ENCODE data around the gene ART3.

DNA sequence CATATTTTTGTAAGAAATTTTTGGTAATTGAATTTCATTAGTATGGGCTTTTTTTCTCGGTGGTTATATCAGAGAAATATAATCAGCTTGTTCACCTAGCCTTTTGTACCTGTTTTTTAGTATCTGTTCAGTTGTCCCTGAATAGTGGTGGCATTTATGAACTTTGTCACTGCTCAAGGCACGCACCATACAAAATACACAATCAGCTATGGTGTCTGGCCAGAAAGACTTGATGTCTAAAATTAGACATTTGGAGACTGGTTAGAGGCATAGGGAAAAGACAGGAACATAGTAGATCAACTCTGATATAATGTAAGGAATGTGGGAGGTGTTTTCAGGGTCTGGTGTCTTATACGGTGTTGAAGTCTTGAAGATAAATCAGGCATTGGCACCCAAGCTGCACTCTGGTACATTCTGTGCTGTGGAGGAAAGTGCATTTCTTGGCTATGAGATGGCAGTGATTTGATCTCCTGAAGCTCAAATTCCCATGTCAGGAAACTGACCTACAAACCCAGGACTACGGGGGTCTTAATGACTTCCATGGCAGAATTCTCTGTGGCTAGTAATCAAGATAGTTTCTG lies 3.6 kb downstream of the ART3 start:
- TF ChIP-seq, protein P1, sequence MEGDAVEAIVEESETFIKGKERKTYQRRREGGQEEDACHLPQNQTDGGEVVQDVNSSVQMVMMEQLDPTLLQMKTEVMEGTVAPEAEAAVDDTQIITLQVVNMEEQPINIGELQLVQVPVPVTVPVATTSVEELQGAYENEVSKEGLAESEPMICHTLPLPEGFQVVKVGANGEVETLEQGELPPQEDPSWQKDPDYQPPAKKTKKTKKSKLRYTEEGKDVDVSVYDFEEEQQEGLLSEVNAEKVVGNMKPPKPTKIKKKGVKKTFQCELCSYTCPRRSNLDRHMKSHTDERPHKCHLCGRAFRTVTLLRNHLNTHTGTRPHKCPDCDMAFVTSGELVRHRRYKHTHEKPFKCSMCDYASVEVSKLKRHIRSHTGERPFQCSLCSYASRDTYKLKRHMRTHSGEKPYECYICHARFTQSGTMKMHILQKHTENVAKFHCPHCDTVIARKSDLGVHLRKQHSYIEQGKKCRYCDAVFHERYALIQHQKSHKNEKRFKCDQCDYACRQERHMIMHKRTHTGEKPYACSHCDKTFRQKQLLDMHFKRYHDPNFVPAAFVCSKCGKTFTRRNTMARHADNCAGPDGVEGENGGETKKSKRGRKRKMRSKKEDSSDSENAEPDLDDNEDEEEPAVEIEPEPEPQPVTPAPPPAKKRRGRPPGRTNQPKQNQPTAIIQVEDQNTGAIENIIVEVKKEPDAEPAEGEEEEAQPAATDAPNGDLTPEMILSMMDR (conservative IDR thresholded peaks at IDR 0.05; ENCODE audit: low read depth, low read length) = no peak
- no peak for TF ChIP-seq EZH2 (IDR thresholded peaks at IDR 0.05; ENCODE audit: borderline replicate concordance, low read depth, low read length, poor library complexity, severe bottlenecking)
